ENCODE measurements around the gene PLEKHG1. TPM values are rescaled to one million over a fixed set of nuclear protein-coding genes. Genes with fewer than 3 reads are reported as not detected.

PLEKHG1 gene
- total and polyA plus RNA-seq, 2 of the 13 experiments (the other 11 are each of a cell fraction or from before 2014, with no cell fraction given), result 0.03 to 0.04 TPM

DNA sequence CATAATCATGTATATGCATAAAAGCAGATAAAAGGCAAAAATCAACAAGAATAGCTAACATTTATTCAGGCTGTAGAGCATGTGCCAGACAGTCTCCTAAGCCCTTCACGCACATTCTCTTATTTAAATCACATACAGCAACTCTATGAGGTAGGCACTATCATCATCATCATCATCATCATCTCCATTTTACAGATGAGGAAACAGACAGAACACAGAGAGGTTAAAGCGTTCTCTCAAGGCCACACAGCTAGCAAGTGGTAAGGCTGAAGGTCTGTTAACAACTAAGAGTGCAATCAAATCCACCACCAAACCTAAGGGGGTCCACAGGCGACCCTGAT lies 857 bp upstream of the PLEKHG1 start:
- no peak for FAIRE-seq
- no TSS peak for BruUV-seq (replicated peaks)
- intact Hi-C loops (cut with micrococcal nuclease; ENCODE audit: unreplicated experiment) (no loop called here), in situ Hi-C loops (cut with HindIII; ENCODE audit: extremely low pct_ligation_motif_present, low pct_unique_long_range_greater_than_20kb) (no loop called here)
- Histone ChIP-seq H3K27me3 (ENCODE audit: control insufficient read depth in 1 of 2, insufficient read depth in 2 of 2, low read length in 2 of 2) (peaks cover 1 to 45% of the 10 kb centered on the region in 2 experiments; a peak in 3 of 5 replicates), H3K9me3 (ENCODE audit: low read length) (no peaks in the 10 kb centered on the region), H2AFZ (ENCODE audit: low read length) (no peak overlapping the region), H3K36me3 (replicated peaks in 1 of 2; ENCODE audit: control insufficient read depth in 1 of 2, insufficient read depth in 2 of 2, low read length in 2 of 2) (no peaks in the 10 kb centered on the region), H3K4me3 (replicated peaks in 1 of 3; ENCODE audit: insufficient read depth in 1 of 3, low read depth in 2 of 3, low read length in 3 of 3) (no peak overlapping the region), H4K20me1 (ENCODE audit: insufficient read depth, low read length) (no peaks in the 10 kb centered on the region; the same call in 1 of the 2 replicates), H3K27ac (ENCODE audit: extremely low read length, insufficient read depth, low read length) (no peak overlapping the region), H3K4me2 (ENCODE audit: low read depth, low read length) (no peak overlapping the region), H3K9ac (ENCODE audit: insufficient read depth, low read depth, low read length) (no peak overlapping the region), H3K79me2 (ENCODE audit: insufficient read depth, low read length) (no peaks in the 10 kb centered on the region), H3K4me1 (ENCODE audit: insufficient read depth, low read length) (peaks cover 12% of the 10 kb centered on the region; the same call in 1 of the 2 replicates)
- ATAC-seq, result no peak
- ChIA-PET CTCF (ENCODE audit: low intra/inter-chr PET ratio, low total read pairs) (interaction anchor here (1.1 kb wide), 1 partner anchor 181 kb away, joined by 3 read pairs; no protein-coding TSS in a partner anchor), POLR2A (no interaction called here)
- TF ChIP-seq ZNF746 (CRISPR knock-in tag; IDR thresholded peaks at IDR 0.05) (no peak), KLF15 (CRISPR knock-in tag; IDR thresholded peaks at IDR 0.05; ENCODE audit: borderline replicate concordance) (no peak), ZNF766 (CRISPR knock-in tag; IDR thresholded peaks at IDR 0.05; ENCODE audit: borderline replicate concordance) (no peak), NCOA1 (CRISPR knock-in tag; IDR thresholded peaks at IDR 0.05) (no peak), TMF1 (CRISPR knock-in tag; IDR thresholded peaks at IDR 0.05; ENCODE audit: low read depth) (no peak), ZNF337 (CRISPR knock-in tag; IDR thresholded peaks at IDR 0.05; ENCODE audit: borderline replicate concordance, low read depth) (no peak), HNRNPUL1 (IDR thresholded peaks at IDR 0.05; ENCODE audit: low read depth, low read length) (no peak), SOX13 (IDR thresholded peaks at IDR 0.05) (no peak), SOX13 (CRISPR knock-in tag; conservative IDR thresholded peaks at IDR 0.05 in 1 of 2, IDR thresholded peaks at IDR 0.05 in 1 of 2) (no peak), GLMP (CRISPR knock-in tag; IDR thresholded peaks at IDR 0.05; ENCODE audit: borderline replicate concordance) (no peak)
- TF ChIP-seq, protein P1, sequence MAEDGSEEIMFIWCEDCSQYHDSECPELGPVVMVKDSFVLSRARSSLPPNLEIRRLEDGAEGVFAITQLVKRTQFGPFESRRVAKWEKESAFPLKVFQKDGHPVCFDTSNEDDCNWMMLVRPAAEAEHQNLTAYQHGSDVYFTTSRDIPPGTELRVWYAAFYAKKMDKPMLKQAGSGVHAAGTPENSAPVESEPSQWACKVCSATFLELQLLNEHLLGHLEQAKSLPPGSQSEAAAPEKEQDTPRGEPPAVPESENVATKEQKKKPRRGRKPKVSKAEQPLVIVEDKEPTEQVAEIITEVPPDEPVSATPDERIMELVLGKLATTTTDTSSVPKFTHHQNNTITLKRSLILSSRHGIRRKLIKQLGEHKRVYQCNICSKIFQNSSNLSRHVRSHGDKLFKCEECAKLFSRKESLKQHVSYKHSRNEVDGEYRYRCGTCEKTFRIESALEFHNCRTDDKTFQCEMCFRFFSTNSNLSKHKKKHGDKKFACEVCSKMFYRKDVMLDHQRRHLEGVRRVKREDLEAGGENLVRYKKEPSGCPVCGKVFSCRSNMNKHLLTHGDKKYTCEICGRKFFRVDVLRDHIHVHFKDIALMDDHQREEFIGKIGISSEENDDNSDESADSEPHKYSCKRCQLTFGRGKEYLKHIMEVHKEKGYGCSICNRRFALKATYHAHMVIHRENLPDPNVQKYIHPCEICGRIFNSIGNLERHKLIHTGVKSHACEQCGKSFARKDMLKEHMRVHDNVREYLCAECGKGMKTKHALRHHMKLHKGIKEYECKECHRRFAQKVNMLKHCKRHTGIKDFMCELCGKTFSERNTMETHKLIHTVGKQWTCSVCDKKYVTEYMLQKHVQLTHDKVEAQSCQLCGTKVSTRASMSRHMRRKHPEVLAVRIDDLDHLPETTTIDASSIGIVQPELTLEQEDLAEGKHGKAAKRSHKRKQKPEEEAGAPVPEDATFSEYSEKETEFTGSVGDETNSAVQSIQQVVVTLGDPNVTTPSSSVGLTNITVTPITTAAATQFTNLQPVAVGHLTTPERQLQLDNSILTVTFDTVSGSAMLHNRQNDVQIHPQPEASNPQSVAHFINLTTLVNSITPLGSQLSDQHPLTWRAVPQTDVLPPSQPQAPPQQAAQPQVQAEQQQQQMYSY (CRISPR knock-in tag; IDR thresholded peaks at IDR 0.05), result no peak
- DNase-seq (ENCODE audit: low spot score), result no peak
- 54% methylated on average over 3 of the region's 3 CpGs for WGBS (ENCODE audit: low lambda C conversion rate)

Measured in HepG2 (cell line).